Measurements from ENCODE around the gene B4GALT1. TPM values are rescaled to one million over a fixed set of nuclear protein-coding genes. Genes with fewer than 3 reads are reported as not detected.
A peak's percentile ranks its signal among the peaks of the same experiment; 100 is the strongest.
"Not testable (repeated sequence)": the region's sequence is repeated elsewhere in the genome, so short reads cannot be mapped to it uniquely, and the experiment has no call there.

The B4GALT1 gene
- total RNA-seq, 2 donors from 2014 or later: 106 to 115 TPM

- intact Hi-C loops (cut with DNase I, micrococcal nuclease): no loop called here
- DNase-seq (no peak), ATAC-seq (no peak)
Observed at GRCh38 chr9:33111631-33112030, 55.5 kb downstream of the B4GALT1 start.

GRCh38 chr9:33110686-33111085, 56.5 kb downstream of the B4GALT1 start:
- ATAC-seq (no peak), DNase-seq (no peak)
- intact Hi-C loops (cut with DNase I, micrococcal nuclease): no loop called here

GRCh38 chr9:33109850-33110595, 57.1 kb downstream of the B4GALT1 start:
- ATAC-seq (no peak), DNase-seq (no peak)
- intact Hi-C loops (cut with DNase I, micrococcal nuclease): no loop called here

GRCh38 chr9:33109097-33109496, 58.0 kb downstream of the B4GALT1 start:
- intact Hi-C loops (cut with DNase I, micrococcal nuclease): no loop called here
- ATAC-seq: peak; percentile 29
- DNase-seq: no peak

GRCh38 chr9:33108472-33108871, 58.7 kb downstream of the B4GALT1 start:
- ATAC-seq (no peak), DNase-seq (no peak)
- intact Hi-C loops (cut with DNase I, micrococcal nuclease): no loop called here

GRCh38 chr9:33107762-33108161, 59.4 kb downstream of the B4GALT1 start:
- intact Hi-C loops (cut with DNase I, micrococcal nuclease): no loop called here
- ATAC-seq: peak; percentile 31
- DNase-seq: no peak

GRCh38 chr9:33106827-33107621, 60.1 kb downstream of the B4GALT1 start:
- intact Hi-C loops (cut with DNase I, micrococcal nuclease): no loop called here
- DNase-seq (no peak), ATAC-seq (peak; percentile 10)

- DNase-seq (no peak), ATAC-seq (peak; percentile 53)
- intact Hi-C loops (cut with DNase I, micrococcal nuclease): no loop called here
Observed at GRCh38 chr9:33106372-33106771, 60.8 kb downstream of the B4GALT1 start.

GRCh38 chr9:33105959-33106358, 61.2 kb downstream of the B4GALT1 start:
- intact Hi-C loops (cut with DNase I, micrococcal nuclease): no loop called here
- DNase-seq (no peak), ATAC-seq (no peak)

GRCh38 chr9:33105504-33105903, 61.6 kb downstream of the B4GALT1 start:
- intact Hi-C loops (cut with DNase I, micrococcal nuclease): no loop called here
- DNase-seq (no peak), ATAC-seq (no peak)

- ATAC-seq (no peak), DNase-seq (no peak)
- intact Hi-C loops (cut with DNase I, micrococcal nuclease): no loop called here
Observed at GRCh38 chr9:33104401-33104800, 62.7 kb downstream of the B4GALT1 start.

GRCh38 chr9:33103501-33104281, 63.4 kb downstream of the B4GALT1 start:
- intact Hi-C loops (cut with DNase I, micrococcal nuclease): no loop called here
- no peak for ATAC-seq
- DNase-seq: no peak

GRCh38 chr9:33102551-33103210, 64.5 kb downstream of the B4GALT1 start:
- ATAC-seq (no peak), DNase-seq (no peak)
- intact Hi-C loops (cut with DNase I, micrococcal nuclease): no loop called here

- no peak for ATAC-seq
- intact Hi-C loops (cut with DNase I, micrococcal nuclease): no loop called here
- DNase-seq: no peak
Observed at GRCh38 chr9:33101104-33101951, 65.8 kb downstream of the B4GALT1 start.

GRCh38 chr9:33099754-33100153, 67.4 kb downstream of the B4GALT1 start:
- intact Hi-C loops (cut with DNase I, micrococcal nuclease): no loop called here
- DNase-seq (no peak), ATAC-seq (no peak)

GRCh38 chr9:33097192-33097591, 69.9 kb downstream of the B4GALT1 start:
- ATAC-seq (no peak), DNase-seq (no peak)

GRCh38 chr9:33092634-33093033, 74.5 kb downstream of the B4GALT1 start:
- DNase-seq: no peak
- intact Hi-C loops (cut with DNase I, micrococcal nuclease): no loop called here
- ATAC-seq: no peak

More at GRCh38 chr9:33097192-33097591, 69.9 kb downstream of the B4GALT1 start:
- intact Hi-C loops (cut with DNase I, micrococcal nuclease): no loop called here

GRCh38 chr9:33085672-33086071, 81.5 kb downstream of the B4GALT1 start:
- ATAC-seq; intact Hi-C loops (cut with DNase I, micrococcal nuclease); DNase-seq: not testable (repeated sequence)
